ENCODE results near the gene LRR1. TPM values are rescaled to one million over a fixed set of nuclear protein-coding genes. Genes with fewer than 3 reads are reported as not detected.
"Not testable (repeated sequence)": the region's sequence is repeated elsewhere in the genome, so short reads cannot be mapped to it uniquely, and the experiment has no call there.

Gene LRR1, protein sequence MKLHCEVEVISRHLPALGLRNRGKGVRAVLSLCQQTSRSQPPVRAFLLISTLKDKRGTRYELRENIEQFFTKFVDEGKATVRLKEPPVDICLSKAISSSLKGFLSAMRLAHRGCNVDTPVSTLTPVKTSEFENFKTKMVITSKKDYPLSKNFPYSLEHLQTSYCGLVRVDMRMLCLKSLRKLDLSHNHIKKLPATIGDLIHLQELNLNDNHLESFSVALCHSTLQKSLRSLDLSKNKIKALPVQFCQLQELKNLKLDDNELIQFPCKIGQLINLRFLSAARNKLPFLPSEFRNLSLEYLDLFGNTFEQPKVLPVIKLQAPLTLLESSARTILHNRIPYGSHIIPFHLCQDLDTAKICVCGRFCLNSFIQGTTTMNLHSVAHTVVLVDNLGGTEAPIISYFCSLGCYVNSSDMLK
- 7.1 TPM for total RNA-seq

GRCh38 chr14:49598485-49599300, at the start of gene LRR1:
LRR1 (plus strand) TSS chr14:49598940; CDS start chr14:49599021, 81 bp downstream.
- peak; percentile 88 for DNase-seq (ENCODE audit: low spot score)

- no peak for DNase-seq (ENCODE audit: low spot score)
These were observed 49.3 kb upstream of the LRR1 start for GRCh38 chr14:49549446-49549845.

DNA sequence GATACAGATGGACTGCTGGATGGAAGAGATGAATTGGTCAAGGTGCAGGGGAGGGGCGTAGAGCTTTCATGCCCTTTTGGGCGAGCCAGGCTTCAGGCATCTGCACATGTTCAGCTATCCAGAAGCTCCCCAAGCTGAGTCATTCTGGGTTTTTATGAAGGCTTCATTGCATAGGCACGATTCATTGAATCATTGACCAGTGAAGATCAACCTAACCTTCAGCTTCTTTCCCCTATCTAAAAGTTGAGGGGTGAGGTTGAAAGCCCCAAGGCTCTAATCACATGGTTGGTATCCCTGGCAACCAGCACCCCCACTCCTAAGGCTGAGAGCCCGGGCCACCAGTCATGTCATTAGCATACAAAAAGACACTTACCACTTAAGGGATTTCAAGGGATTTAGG, 48.9 kb upstream of the LRR1 start:
- DNase-seq (ENCODE audit: low spot score), result no peak

- DNase-seq (ENCODE audit: low spot score), result no peak
These were observed 48.2 kb upstream of the LRR1 start for GRCh38 chr14:49550286-49551184.

GRCh38 chr14:49551569-49551968, 47.2 kb upstream of the LRR1 start:
- no peak for DNase-seq (ENCODE audit: low spot score)

GRCh38 chr14:49553106-49553505, 45.6 kb upstream of the LRR1 start:
- no peak for DNase-seq (ENCODE audit: low spot score)

DNA sequence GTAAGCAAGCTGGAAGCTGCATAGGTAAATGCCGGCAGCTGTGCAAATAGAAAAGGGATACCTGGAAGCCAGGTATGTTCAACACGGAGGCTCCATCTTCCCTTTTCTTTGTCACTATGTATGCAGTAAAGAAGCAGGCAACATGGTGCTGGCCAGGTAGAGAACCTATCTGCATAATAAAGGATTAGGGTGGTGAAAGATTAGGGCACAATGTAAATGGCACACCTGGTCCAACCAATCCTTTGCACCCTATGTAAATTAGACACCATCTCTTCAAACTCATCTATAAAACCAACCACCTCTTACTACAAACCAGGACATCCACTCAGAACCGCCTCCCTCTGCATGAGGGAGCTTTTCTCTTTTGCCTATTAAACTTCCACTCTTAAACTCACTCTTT, 44.8 kb upstream of the LRR1 start:
- DNase-seq (ENCODE audit: low spot score), result no peak

- DNase-seq (ENCODE audit: low spot score), result no peak
These were observed 38.6 kb upstream of the LRR1 start for GRCh38 chr14:49559979-49560768.

DNA sequence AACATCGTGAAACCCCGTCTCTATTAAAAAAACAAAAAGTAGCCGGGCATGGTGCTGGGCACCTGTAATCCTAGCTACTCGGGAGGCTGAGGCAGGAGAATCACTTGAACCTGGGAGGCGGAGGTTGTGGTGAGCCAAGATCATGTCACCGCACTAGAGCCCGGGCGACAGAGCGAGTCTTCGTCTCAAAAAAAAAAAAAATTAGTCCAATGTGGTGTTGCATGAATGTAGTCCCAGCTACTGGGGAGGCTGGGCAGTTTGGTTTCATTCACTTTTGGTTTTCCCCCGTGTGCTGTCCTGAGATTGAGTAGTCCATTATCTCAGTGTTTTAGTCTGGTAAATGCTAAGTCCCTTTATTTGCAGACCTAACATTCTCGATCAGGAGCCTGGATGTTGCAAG, 32.0 kb upstream of the LRR1 start:
- DNase-seq (ENCODE audit: low spot score), result no peak

DNA sequence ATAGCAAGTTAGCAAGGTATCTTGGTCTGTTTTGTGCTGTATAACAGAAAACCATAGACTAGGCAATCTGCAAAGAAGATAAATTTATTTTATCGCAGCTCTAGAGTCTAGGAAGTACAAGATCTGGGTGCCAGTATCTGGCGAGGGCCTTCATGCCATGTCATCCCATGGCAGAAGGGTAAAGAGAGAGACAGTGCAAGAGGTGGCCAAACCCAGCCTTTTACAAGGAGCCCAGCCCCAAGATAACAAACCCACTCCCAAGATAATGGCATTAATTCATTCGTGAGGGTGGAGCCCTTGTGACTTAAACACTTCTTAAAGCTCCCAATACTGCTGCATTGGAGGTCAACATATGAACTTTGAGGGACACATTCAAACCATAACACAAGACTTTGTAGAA, 29.5 kb upstream of the LRR1 start:
- no peak for DNase-seq (ENCODE audit: low spot score)

DNA sequence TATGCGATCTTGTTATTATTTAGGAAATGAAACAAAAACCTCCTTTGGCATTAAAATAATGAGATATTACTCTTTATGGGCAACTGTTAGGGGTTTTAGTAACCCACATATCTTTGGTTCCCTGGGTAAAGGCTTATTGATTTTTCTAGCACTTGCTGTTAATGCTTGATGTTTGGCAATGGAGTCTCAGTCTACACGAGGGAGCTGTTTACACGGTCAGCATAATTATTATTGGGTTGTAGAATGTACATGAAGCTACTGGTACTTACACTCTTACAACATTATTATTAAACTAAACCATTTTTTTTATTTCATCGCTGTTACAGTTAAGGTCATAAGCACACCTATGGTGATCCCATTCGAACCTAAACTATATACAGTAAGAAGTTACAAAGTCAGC, 24.7 kb upstream of the LRR1 start:
- no peak for DNase-seq (ENCODE audit: low spot score)

DNA sequence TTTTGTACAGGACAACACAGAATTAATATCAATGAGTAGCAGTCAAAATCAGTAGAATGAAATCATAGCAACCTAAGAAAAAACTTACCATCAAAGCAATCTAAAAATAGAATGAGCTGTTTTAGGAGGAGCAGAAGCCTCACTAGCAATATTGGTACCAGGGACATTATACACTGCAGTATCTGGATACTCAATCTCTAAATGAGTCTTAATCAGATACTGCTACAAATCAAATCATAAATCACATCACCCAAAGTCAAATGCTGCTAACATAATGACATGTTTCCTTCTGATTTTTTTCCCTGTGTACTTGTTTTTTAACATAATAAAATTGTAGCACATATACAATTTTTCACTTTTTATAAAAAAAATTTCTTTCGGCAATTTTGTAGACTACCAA, 20.6 kb upstream of the LRR1 start:
- DNase-seq (ENCODE audit: low spot score), result no peak

DNA sequence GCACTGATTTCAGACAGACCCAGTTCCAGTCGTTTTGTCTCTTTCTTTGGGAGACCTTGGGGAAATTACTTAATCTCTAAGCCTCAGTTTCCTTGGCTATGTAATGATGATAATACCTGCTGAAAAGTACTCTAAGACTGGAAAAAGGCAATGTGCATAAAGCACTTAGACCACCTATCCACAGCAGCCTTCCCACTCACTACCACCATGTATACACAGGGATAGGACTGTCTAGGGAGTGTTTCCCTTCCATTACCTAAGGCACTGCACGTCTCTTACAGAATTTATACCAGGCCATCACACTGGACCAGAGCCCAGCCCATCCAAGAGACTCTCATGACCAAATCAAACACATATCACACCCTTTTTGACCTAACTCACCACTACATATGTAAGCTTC, 18.9 kb upstream of the LRR1 start:
- DNase-seq (ENCODE audit: low spot score), result no peak

DNA sequence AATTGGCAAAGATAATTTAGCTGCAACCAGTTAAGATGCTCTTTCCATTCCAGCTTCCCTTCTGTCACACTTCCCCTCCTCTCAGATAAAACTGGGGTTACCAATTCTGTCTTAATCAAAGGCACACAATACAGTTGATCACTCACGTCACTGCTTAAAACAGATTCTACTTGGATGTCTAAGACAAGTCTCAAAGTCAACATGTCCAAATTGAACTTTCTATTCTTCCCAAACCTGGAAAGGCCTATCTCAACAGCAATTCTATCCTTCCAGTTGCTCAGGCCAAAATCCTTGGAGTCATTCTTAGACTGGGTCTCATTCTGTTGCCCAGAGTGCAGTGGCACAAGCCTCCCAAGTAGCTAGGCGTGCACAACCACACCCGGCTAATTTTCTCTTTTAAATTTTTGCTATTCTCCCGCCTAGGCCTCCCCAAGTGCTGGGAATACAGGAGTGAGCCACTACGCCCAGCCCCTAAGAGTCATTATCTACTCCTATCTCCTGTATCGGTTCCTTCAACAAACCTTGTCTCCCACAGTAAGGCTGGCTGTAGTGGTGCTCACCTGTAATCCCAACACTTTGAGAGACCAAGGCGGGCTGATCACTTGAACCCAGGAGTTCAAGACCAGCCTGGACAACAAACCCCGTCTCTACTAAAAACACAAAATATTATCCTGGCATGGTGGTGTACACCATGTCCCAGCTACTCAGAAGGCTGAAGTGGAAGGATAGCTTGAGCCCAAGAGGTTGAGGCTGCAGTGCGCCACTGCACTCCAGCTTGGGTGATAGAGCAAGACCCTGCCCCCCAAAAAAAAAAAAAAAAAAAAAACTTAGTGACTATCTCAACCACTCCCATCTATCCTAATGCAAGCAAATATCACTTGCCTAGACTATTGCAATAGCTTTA, 17.3 kb upstream of the LRR1 start:
- no peak for DNase-seq (ENCODE audit: low spot score)

- DNase-seq (ENCODE audit: low spot score), result no peak
These were observed 16.4 kb upstream of the LRR1 start for GRCh38 chr14:49582113-49582977.

- no peak for DNase-seq (ENCODE audit: low spot score)
These were observed 15.1 kb upstream of the LRR1 start for GRCh38 chr14:49583629-49584028.

GRCh38 chr14:49584058-49584457, 14.7 kb upstream of the LRR1 start:
- no peak for DNase-seq (ENCODE audit: low spot score)

GRCh38 chr14:49584981-49585640, 13.6 kb upstream of the LRR1 start:
- not testable (repeated sequence) for DNase-seq (ENCODE audit: low spot score)

Measured in ureter (tissue), 1 donor.